D341Med (cell line): ENCODE data around the gene WDSUB1.

Experiments
- DNase-seq: peaks from one replicate; pipeline ENCODE4 v3.0.0; 2012; ENCODE audit warnings: low spot score

The WDSUB1 gene

GRCh38 chr2:159285929-159286708 lies at the start of gene WDSUB1:
TSS of gene WDSUB1 (minus strand) at chr2:159286703. CDS start at chr2:159283069, 3,634 bp downstream.
- peak; percentile 67 for DNase-seq

GRCh38 chr2:159326569-159327255 lies 40.2 kb upstream of the WDSUB1 start:
- DNase-seq, result no peak

DNA sequence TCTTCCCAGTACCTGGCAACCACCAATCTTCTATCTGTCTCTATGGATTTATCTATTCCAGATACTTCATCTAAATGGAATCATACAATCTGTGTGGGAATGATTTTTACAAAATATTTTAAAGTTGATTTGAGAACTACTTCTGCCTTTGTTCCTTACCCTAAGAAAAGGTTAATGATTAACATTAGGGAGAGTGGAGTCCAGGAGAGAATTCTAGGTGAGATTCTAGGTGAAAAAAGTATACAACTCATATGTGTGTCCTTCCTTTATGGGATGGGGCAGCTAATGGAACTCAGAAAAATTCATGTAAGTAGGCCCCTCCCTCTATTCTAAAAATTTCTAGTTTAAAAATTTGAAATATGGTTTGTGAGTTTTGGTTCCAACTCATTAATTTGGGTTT lies 35.9 kb upstream of the WDSUB1 start:
- no peak for DNase-seq

GRCh38 chr2:159317392-159318088 lies 31.0 kb upstream of the WDSUB1 start:
- no peak for DNase-seq

DNA sequence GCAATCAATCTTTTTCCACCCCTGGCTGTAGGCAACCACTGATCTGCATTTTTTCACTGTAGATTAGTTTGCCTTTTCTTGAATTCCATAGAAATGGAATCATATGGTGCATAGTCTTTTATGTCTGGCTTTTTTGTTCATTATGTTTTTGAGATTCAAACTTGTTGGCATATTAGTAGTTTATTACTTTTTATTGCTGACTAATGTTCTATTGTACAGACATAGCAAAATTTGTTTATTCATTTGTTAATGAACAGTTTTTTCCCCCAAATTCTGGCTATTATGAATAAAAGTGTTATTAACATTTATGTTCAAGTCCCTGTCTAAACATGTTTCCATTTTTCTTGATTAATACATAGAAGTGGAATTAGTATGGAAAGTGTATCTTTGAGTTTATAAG lies 21.4 kb upstream of the WDSUB1 start:
- DNase-seq, result no peak

GRCh38 chr2:159300586-159300985 lies 14.1 kb upstream of the WDSUB1 start:
- DNase-seq, result no peak

- DNase-seq, result no peak
These were observed 12.5 kb upstream of the WDSUB1 start for GRCh38 chr2:159298967-159299366.

DNA sequence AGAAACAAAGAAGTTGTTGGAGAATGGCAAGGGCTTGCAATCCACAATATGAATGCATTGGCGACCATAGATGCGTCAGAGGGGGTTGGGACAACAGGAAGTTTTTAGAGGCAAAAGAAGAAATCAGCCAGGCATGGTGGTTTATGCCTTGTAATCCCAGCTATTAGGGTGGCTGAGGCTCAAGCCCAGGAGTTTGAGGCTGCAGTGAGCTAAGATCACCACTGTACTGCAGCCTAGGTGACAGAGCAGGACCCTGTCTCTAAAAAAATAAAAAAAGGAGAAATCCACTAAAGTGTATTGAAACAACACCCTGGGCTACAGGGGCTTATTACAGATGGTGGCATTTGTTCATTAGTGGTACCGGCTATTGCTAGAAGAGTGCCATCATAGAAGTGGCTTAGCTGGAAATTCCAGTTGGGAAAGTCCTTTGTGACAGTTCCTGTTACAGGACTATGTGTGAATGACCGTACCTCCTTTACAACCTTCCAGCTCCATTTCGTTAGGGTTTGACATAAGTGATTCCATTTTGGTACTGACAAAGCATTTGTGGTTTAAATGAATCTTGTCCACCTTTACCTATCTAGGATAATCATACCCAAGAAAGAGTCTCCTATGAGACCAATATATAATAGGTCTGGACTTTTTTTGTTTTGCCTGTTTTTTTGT lies 10.7 kb upstream of the WDSUB1 start:
- DNase-seq, result no peak

DNA sequence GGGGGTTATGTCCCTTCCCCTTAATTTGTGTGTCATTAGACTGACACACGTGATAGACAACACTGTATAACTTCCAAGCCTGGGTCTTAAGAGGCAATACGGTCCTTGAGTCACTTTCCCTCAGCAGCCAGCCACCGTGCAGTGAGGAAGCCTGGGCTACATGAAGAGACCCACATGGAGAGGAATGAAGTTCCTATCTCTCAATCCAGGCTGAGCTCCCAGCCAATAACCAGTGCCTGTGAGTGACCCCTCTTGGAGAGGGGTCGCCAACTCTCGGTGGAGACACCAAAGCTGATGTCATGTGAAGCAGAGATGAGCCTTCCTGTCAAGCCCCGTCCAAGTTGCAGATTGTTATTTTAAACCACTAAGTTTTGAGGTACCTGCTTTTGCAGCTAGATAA lies 5.7 kb upstream of the WDSUB1 start:
- no peak for DNase-seq

GRCh38 chr2:159290289-159290907 lies 3.9 kb upstream of the WDSUB1 start:
- DNase-seq, result peak; percentile 40

DNA sequence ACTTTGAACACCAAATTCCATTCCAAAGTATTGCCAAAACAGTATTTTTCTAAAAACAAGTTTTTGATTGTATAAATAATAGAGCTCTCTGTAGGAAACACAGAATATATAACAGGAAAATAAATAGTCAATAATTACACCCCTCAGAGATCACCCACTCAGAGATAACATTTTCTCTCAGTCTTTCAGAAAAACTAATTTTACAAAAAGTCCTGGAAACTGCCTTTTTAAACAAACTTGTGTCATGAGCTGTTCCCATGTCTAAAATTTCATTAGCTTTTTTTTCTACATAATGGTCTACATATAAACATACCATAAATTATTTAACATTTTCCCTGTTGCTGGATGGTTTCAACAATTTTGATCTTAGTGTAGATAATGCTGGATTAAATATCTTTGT lies 1.2 kb upstream of the WDSUB1 start:
- no peak for DNase-seq

DNA sequence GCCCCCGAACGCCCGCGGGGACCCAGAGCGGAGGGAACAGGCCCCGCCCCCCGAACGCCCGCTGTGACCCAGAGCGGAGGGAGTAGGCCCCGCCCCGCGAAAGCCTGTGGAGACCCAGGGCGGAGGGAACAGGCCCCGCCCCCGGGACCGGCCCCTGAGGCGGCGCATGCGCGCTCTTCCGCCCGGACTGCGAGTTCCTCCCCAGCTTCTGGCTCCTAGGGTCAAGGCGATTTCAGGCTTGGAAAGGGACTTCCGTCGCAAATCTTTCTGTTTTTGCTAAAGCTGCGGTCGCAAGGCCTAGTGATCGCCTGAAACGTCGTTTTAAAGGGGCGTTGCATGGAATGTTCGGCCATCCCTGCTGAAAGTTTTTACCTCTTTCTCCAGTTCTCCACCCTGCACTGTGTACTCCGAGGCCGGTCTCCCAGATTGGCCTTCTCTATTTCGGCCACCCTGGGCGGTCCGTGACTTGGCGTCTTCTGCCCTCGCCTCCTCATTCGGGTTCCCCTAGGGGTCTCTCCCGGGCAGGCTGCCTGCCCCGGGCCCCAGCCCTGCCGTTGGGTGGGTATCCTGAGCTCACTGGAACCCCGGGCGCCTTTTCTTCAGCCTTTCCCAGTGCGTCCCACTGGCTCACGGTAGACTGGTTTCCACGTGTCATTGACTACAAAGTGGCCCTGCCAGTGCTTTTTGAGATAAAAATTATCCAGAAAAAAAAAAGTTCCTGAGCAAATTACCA lies 372 bp upstream of the WDSUB1 start:
- peak; percentile 99 for DNase-seq

DNA sequence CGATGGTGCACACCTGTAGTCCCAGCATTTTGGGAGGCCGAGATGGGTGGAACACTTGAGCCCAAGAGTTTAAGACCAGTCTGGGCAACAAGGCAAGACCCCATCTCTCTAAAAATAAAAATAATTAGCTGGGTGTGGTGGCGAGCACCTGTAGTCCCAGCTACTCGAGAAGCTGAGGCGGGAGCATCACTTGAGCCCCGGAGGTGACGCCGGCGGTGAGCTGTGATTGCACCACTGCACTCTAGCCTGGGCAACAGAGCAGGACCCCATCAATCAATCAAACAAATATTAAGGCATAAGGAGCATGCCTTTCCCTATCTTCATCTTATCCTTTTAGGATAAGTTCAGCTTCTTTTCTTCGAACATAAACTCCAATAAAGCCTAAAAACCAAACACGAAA lies 1.1 kb downstream of the WDSUB1 start:
- DNase-seq, result no peak

DNA sequence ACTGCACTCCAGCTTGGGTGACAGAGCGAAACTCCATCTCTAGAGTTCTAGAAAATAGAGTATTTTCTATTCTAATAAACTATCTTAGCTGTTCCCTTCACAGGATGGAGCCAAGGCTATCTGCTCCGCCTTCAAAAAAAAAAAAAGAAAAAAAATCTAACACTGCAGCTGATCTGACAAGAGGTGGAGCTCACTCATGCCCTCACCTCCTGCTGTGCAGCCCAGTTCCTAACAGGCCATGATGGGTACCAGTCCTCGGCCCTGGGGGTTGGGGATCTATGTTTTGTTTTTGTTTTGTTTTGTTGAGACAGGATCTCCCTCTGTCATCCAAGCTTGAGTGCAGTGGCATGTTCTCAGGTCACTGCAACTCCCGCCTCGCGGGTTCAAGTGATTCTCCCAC lies 3.0 kb downstream of the WDSUB1 start:
- no peak for DNase-seq

- DNase-seq, result no peak
These were observed 5.5 kb downstream of the WDSUB1 start for GRCh38 chr2:159281002-159281401.

GRCh38 chr2:159279700-159280099 lies 6.8 kb downstream of the WDSUB1 start:
- DNase-seq, result no peak

- no peak for DNase-seq
These were observed 11.4 kb downstream of the WDSUB1 start for GRCh38 chr2:159275111-159275510.

GRCh38 chr2:159272156-159272555 lies 14.3 kb downstream of the WDSUB1 start:
- DNase-seq, result no peak

DNA sequence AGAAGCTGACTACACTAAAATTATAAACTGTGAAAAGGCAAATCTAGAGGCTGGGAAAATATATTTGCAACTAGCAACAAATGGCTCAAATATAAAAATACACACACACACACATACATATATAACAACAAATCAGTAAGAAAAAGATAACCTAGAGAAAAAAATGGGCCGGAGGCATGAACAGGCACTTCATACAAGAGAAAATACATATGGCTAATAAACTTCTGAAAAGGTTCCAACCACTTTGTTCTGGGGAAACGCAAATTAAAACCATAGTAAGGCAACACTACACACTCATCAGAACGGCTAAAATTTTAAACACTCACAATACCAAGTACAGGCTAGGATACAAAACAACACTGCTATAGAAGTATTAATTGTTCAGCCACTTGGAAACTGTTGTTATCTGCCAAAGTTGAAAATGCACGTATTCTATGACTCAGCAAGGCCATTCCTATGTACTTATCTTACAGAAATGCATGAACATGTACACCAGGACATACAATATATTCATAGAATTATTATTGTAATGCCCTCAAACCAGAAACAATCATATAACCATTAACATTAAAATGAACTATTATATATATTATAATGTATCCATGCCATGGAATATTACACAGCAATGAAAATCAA lies 15.6 kb downstream of the WDSUB1 start:
- DNase-seq, result no peak

- no peak for DNase-seq
These were observed 18.6 kb downstream of the WDSUB1 start for GRCh38 chr2:159267921-159268320.

DNA sequence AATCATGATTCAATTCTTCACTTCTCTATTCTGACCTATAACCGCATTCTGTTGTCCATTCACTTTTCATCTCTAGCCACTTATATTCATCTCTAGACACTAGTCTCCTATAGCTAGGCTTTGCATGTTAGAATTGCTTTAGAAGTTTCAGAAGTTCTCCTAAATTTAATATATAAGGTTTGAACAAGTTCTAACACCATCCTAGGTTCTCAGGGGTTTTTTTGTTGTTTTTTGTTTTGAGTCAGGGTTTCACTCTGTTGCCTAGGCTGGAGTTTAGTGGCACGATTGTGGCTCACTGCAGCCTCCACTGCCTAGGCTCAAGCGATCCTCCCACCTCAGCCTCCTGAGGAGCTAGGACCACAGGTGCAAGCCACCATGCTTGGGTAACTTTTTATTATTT lies 19.9 kb downstream of the WDSUB1 start:
- DNase-seq, result no peak
